RKO (cell line): ENCODE measurements around the gene IRS1.

ENCODE experiments used
- DNase-seq: peaks from one replicate; pipeline ENCODE4 v3.0.0-alpha.2; 2016; ENCODE audit warnings: low spot score

IRS1 gene

DNA sequence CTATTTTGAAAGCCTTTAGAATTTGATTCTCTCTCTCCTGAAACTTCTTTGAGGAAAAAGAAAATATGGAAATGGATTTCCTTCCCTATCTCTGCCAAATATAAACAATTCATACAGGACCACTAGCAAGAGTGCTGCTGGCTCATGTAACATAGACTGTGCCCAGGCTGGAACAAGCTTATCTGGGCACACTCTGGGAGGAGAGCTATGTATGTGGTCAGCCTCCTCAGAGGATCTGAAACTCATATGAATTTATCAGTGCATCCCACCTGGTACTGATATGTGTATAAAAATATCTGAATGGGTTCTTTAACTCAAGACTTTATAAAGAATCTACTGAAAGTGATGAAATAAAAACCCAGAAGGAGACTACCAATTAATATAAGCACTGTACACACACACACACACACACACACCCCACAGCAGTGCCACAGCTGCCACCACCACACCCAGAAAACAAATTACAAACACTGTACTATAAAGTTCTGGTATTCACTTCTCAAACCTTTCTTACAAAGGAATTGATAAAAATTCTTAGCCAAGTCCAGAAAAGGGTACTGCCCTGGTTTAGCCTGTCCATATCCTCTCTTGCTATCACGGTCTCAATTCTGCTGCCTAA lies 115.6 kb downstream of the IRS1 start:
- no peak for DNase-seq

DNA sequence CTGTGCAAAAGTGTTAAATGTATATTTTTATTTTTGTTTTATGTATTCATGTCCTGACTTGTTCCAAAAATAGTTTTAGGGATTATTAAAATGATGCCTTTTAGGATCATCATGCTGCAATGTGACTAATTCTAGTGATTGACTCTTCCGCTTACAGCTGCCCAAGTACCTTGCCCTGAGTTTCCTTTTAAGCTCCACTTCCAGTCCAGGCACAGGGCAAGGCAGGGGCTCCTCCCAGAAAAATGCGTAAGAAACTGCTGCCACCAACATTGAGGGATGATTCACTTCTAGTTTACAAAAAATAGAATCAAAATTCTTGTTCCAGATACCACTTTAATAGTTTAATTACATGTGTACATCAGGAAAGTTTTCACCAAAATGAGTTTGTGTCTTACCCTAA lies 116.4 kb downstream of the IRS1 start:
- DNase-seq, result no peak
